Heart left ventricle (tissue), 13 donors: Measurements from ENCODE around the gene HIVEP1.

ENCODE experiments used
- POLR2A ChIP-seq, 2 donors: fragments of 450-650 bp; IDR thresholded peaks; one replicate each; pipeline ENCODE4 v1.6.1; 2017; ENCODE audit warnings: antibody characterized with exemption in 2 of 2, mild to moderate bottlenecking in 2 of 2, moderate library complexity in 2 of 2
- TF ChIP-seq, protein P1 (sequence below), 12 donors: fragments of 200-600 bp; sonication (generic) in 4 of 12; IDR thresholded peaks; one replicate each; pipeline versions ENCODE4 v1.5.0 to v1.8.0; 2018 to 2022; ENCODE audit warnings: antibody characterized with exemption in 12 of 12, mild to moderate bottlenecking in 5 of 12
- donor health status: ischemic (EF 13 %, LVEDD 7.1; RV severe dilation, severe dysfunction).
- donor health status: DM: no; HTN: yes; CAD: no.
- donor health status: DM: no; HTN: no; CAD: no.
- donor health status: ischemic (EF 25% LVEDD 6.9; RV normal size, moderate dysfunction).
- donor health status: ischemic (EF 25% LVEDD 5.7; RV mildly dilated, moderate dysfunction).
- donor health status: ischemic (EF 35%, LVEDD 5.7; RV mildly dilated, moderate dysfunction).
- donor health status: nonischemic (EF 11% LVEDD 7.7; RV severe dilation, severe dysfunction).
- donor health status: DM: yes; HTN: yes; CAD: no.
- donor health status: PGD.
- donor health status: ischemic (EF 29% LVEDD 5.4; RV normal size, mild dysfunction).
- donor health status: nonischemic (EF 23%, LVEDD 6.1; RV moderate dilation, normal function).

DNA sequence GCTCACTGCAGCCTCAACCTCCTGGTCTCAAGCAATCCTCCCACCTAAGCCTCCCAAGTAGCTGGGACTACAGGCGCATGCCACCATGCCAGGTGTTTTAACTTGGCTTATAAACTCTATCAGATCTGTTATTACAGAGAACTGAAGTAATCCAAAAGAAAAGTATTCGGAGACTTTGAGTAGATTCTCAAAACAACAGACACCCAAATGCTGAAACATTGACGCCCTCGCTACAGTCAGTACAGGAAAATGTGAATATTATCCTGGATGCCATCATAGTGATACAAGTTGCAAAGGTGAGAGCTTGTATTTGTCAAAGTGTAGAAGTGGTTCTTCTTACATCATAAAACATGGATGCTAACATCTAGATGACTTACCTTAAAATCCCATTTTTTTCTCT is 169.4 kb downstream of the HIVEP1 start:
- no peak for TF ChIP-seq POLR2A (IDR thresholded peaks at IDR 0.05)
- TF ChIP-seq, protein P1, sequence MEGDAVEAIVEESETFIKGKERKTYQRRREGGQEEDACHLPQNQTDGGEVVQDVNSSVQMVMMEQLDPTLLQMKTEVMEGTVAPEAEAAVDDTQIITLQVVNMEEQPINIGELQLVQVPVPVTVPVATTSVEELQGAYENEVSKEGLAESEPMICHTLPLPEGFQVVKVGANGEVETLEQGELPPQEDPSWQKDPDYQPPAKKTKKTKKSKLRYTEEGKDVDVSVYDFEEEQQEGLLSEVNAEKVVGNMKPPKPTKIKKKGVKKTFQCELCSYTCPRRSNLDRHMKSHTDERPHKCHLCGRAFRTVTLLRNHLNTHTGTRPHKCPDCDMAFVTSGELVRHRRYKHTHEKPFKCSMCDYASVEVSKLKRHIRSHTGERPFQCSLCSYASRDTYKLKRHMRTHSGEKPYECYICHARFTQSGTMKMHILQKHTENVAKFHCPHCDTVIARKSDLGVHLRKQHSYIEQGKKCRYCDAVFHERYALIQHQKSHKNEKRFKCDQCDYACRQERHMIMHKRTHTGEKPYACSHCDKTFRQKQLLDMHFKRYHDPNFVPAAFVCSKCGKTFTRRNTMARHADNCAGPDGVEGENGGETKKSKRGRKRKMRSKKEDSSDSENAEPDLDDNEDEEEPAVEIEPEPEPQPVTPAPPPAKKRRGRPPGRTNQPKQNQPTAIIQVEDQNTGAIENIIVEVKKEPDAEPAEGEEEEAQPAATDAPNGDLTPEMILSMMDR (IDR thresholded peaks at IDR 0.05) = no peak
